ENCODE results near the gene CTU1. TPM values are rescaled to one million over a fixed set of nuclear protein-coding genes. Genes with fewer than 3 reads are reported as not detected.

Gene CTU1
- total RNA-seq, 1 donor: 4.3 TPM

DNA sequence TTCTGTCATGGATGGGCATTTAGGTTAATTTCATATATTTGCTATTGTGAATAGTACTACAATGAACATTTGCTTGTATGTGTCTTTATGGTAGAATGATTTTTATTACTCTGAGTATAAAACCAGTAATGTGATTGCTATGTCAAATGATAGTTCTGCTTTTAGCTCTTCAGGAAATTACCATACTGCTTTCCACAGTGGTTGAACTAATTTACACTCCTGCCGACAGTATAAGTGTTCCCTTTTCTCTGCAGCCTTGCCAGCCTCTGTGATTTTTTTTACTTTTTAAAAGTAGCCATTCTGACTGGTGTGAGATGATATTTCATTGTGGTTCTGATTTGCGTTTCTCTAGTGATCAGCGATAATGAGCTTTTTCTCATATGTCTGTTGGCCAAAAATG, 40.4 kb upstream of the CTU1 start:
- Histone ChIP-seq H2AFZ (ENCODE audit: low read length) (no peak overlapping the region), H4K20me1 (ENCODE audit: insufficient read depth, low read length) (no peaks in the 10 kb centered on the region), H3K4me2 (ENCODE audit: insufficient read depth, low read length) (no peak overlapping the region), H3K36me3 (ENCODE audit: insufficient read depth, low read length) (no peaks in the 10 kb centered on the region), H3K4me3 (ENCODE audit: insufficient read depth, low read length) (no peak overlapping the region), H3K9me3 (ENCODE audit: low read depth, low read length) (no peaks in the 10 kb centered on the region), H3K27me3 (ENCODE audit: insufficient read depth, low read length) (no peaks in the 10 kb centered on the region), H3K4me1 (ENCODE audit: insufficient read depth, low read length) (no peaks in the 10 kb centered on the region), H3K79me2 (ENCODE audit: insufficient read depth, low read length) (no peaks in the 10 kb centered on the region), H3K27ac (ENCODE audit: low read depth, low read length) (no peak overlapping the region)
- DNase-seq (ENCODE audit: insufficient read length, low spot score, missing footprints): no peak
- TF ChIP-seq, protein P1, sequence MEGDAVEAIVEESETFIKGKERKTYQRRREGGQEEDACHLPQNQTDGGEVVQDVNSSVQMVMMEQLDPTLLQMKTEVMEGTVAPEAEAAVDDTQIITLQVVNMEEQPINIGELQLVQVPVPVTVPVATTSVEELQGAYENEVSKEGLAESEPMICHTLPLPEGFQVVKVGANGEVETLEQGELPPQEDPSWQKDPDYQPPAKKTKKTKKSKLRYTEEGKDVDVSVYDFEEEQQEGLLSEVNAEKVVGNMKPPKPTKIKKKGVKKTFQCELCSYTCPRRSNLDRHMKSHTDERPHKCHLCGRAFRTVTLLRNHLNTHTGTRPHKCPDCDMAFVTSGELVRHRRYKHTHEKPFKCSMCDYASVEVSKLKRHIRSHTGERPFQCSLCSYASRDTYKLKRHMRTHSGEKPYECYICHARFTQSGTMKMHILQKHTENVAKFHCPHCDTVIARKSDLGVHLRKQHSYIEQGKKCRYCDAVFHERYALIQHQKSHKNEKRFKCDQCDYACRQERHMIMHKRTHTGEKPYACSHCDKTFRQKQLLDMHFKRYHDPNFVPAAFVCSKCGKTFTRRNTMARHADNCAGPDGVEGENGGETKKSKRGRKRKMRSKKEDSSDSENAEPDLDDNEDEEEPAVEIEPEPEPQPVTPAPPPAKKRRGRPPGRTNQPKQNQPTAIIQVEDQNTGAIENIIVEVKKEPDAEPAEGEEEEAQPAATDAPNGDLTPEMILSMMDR (IDR thresholded peaks at IDR 0.05; ENCODE audit: extremely low read depth, low read depth, low read length): no peak

DNA sequence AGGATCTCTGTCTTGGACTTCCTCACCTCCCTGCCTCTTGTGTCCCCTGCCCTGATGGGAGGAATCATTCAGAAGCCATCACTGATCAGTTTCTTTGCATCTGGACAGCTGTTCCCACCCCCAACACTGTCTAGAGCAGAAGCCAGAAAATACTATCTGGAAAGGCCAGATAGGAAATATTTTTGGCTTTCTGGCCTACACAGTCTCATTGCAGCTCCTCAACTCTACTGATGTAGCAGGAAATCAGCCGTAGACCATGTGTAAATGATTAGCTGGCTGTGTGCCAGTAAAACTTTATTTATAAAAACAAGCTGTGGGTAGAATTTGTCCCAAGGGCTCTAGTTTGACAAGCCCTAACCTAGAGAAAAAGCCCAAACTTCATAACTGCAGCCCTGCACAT, 39.5 kb upstream of the CTU1 start:
- H3K4me2 ChIP-seq (ENCODE audit: insufficient read depth, low read length): no peak overlapping the region
- no peak overlapping the region for H2AFZ ChIP-seq (ENCODE audit: low read length)
- no peaks in the 10 kb centered on the region for H3K27me3 ChIP-seq (ENCODE audit: insufficient read depth, low read length)
- DNase-seq (ENCODE audit: insufficient read length, low spot score, missing footprints): no peak
- TF ChIP-seq, protein P1 (IDR thresholded peaks at IDR 0.05; ENCODE audit: extremely low read depth, low read depth, low read length): no peak
- no peak overlapping the region for H3K27ac ChIP-seq (ENCODE audit: low read depth, low read length)
- H3K4me1 ChIP-seq (ENCODE audit: insufficient read depth, low read length): no peaks in the 10 kb centered on the region
- H4K20me1 ChIP-seq (ENCODE audit: insufficient read depth, low read length): no peaks in the 10 kb centered on the region
- H3K4me3 ChIP-seq (ENCODE audit: insufficient read depth, low read length): no peak overlapping the region
- H3K79me2 ChIP-seq (ENCODE audit: insufficient read depth, low read length): no peaks in the 10 kb centered on the region
- no peaks in the 10 kb centered on the region for H3K9me3 ChIP-seq (ENCODE audit: low read depth, low read length)
- H3K36me3 ChIP-seq (ENCODE audit: insufficient read depth, low read length): no peaks in the 10 kb centered on the region

DNA sequence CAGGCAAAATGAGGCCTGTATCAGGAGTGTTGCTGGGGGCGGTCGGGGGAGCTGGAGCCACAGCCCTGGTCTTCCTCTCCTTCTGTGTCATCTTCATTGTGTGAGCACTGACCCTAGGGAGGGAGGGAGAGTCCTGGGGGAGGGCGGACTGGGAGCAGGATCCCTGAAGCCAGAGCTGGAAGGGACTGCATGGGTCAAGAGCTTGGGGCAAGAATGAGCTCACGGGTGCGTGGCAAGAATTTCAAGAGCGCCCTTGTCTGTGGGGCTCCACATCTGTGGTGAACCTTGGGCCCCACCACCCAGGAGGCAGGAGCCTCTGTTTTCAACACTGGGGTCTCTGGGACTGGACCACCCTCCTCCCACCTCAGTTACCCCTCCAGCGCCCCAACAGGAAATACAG, 38.5 kb upstream of the CTU1 start:
- no peaks in the 10 kb centered on the region for H3K4me1 ChIP-seq (ENCODE audit: insufficient read depth, low read length)
- H4K20me1 ChIP-seq (ENCODE audit: insufficient read depth, low read length): no peaks in the 10 kb centered on the region
- no peaks in the 10 kb centered on the region for H3K36me3 ChIP-seq (ENCODE audit: insufficient read depth, low read length)
- DNase-seq (ENCODE audit: insufficient read length, low spot score, missing footprints): no peak
- H3K9me3 ChIP-seq (ENCODE audit: low read depth, low read length): no peaks in the 10 kb centered on the region
- H3K4me3 ChIP-seq (ENCODE audit: insufficient read depth, low read length): no peak overlapping the region
- no peaks in the 10 kb centered on the region for H3K79me2 ChIP-seq (ENCODE audit: insufficient read depth, low read length)
- no peak overlapping the region for H2AFZ ChIP-seq (ENCODE audit: low read length)
- no peak overlapping the region for H3K27ac ChIP-seq (ENCODE audit: low read depth, low read length)
- no peak overlapping the region for H3K4me2 ChIP-seq (ENCODE audit: insufficient read depth, low read length)
- H3K27me3 ChIP-seq (ENCODE audit: insufficient read depth, low read length): no peaks in the 10 kb centered on the region
- TF ChIP-seq, protein P1 (IDR thresholded peaks at IDR 0.05; ENCODE audit: extremely low read depth, low read depth, low read length): no peak

- Histone ChIP-seq H3K27me3 (ENCODE audit: insufficient read depth, low read length) (no peaks in the 10 kb centered on the region), H4K20me1 (ENCODE audit: insufficient read depth, low read length) (no peaks in the 10 kb centered on the region), H3K4me2 (ENCODE audit: insufficient read depth, low read length) (no peak overlapping the region), H3K4me3 (ENCODE audit: insufficient read depth, low read length) (no peak overlapping the region), H3K36me3 (ENCODE audit: insufficient read depth, low read length) (no peaks in the 10 kb centered on the region), H3K27ac (ENCODE audit: low read depth, low read length) (no peak overlapping the region), H2AFZ (ENCODE audit: low read length) (no peak overlapping the region), H3K9me3 (ENCODE audit: low read depth, low read length) (no peaks in the 10 kb centered on the region), H3K79me2 (ENCODE audit: insufficient read depth, low read length) (no peaks in the 10 kb centered on the region), H3K4me1 (ENCODE audit: insufficient read depth, low read length) (no peaks in the 10 kb centered on the region)
- TF ChIP-seq, protein P1 (IDR thresholded peaks at IDR 0.05; ENCODE audit: extremely low read depth, low read depth, low read length): no peak
- DNase-seq (ENCODE audit: insufficient read length, low spot score, missing footprints): no peak
These were observed 37.8 kb upstream of the CTU1 start for GRCh38 chr19:51145916-51146493.

Data from osteoblast (primary cell).